Measurements from ENCODE around the gene RRAGD.

The RRAGD gene

DNA sequence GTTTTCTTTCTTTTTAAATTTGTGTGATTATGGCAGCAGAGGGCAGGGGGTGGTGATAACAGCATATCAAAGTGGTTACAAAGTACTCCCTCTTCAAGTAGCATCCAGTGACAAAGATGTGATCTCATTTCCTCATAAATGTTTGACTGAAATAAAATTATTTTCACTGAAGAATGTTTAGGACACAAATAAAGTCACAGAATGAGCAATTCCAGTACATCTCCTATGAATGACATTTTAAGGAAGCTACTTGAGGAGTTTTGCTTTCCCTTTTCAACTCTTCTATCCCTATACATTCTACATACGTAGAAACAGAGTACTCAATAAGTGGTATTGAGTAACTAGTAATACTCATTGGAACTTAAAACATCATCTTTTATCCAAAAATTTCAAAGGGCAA, 83.1 kb downstream of the RRAGD start:
- DNase-seq: no peak

- no peak for DNase-seq
These were observed 87.8 kb downstream of the RRAGD start for GRCh38 chr6:89324304-89324703.

- peak; percentile 21 to 22 for DNase-seq
These were observed 88.5 kb downstream of the RRAGD start for GRCh38 chr6:89323511-89323971.

DNA sequence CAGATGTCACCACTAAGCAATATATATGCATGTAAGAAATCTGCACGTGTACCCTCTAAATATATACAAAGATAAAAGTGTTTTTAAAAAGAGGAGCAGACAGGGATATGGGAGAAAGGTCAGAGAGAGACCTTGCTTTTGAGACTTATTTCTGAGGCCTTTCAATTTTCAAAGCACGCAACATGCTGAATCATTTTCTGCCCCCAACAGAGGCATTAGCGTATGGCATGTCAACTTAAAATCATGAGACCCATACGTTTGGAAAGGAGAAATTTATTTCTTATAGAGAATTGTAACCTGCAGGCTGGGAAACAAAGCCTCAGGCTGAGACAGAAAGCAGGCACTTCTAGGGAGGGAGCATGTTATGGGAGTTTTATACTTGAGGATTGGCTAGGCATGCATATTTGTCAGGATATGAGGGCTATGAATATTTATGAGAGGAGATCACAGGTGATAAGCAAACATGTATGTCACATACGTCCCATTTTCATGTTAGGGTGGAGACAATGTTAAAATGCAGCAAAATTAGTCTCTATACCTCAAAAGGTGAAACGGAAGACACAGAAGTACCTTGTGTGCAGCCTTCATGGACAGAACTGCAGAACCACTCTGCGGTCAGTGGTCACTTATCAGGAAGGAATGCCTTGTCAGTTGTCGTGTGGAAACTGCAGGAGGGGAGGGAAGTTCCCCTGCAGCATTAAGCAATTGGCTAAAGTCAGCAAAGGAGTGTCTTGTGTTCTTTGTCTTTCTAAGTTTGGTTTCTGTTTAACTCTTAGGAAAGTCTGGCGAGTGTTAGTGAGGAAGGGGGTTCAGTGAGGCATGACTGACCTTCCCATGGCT, 90.7 kb downstream of the RRAGD start:
- DNase-seq: peak; percentile 75 to 85

DNA sequence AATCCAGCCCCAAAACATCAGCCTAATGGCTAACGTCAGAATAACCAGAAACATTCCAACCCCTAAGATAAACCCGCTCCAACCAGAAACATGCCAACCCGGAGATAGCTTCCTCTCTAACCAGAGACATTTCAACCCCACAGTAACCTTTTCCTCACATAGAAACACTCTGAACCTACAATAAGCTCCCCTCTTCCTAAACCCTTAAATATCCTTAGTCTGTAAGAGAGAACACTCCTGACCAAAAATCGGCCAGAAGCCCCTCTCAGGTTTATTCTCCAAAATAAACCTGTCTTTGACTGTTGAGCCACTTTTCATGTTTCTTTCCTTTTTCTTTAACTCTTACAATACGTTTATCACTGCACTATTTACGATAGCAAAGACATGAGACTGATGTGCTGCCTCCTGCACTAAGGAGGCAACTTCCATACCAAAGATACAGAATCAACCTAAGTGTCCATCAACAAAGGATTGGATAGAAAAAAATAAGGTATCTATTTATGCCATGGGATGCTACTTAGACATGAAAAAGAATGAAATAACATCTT, 92.0 kb downstream of the RRAGD start:
- DNase-seq: no peak

GRCh38 chr6:89317067-89317466, 95.0 kb downstream of the RRAGD start:
- DNase-seq: no peak

GRCh38 chr6:89315249-89315885, 96.7 kb downstream of the RRAGD start, which contains the start of gene GABRR2:
Gene GABRR2, minus strand, starts transcription at chr6:89315299. Its CDS starts 134 bp downstream, at chr6:89315165.
- no peak for DNase-seq

- no peak for DNase-seq
These were observed 97.4 kb downstream of the RRAGD start for GRCh38 chr6:89314692-89315091.

Measured in Kasumi-1 (cell line).